HG02588 (cell line): ENCODE results near the gene NEK6.

ENCODE experiments used
- ATAC-seq: cut with Tn5 transposase; IDR thresholded peaks from one replicate; pipeline ENCODE4 v1.9.1; 2021; ENCODE audit warnings: mild to moderate bottlenecking, moderate library complexity; ENCODE audit not compliant: unreplicated experiment

Gene NEK6

DNA sequence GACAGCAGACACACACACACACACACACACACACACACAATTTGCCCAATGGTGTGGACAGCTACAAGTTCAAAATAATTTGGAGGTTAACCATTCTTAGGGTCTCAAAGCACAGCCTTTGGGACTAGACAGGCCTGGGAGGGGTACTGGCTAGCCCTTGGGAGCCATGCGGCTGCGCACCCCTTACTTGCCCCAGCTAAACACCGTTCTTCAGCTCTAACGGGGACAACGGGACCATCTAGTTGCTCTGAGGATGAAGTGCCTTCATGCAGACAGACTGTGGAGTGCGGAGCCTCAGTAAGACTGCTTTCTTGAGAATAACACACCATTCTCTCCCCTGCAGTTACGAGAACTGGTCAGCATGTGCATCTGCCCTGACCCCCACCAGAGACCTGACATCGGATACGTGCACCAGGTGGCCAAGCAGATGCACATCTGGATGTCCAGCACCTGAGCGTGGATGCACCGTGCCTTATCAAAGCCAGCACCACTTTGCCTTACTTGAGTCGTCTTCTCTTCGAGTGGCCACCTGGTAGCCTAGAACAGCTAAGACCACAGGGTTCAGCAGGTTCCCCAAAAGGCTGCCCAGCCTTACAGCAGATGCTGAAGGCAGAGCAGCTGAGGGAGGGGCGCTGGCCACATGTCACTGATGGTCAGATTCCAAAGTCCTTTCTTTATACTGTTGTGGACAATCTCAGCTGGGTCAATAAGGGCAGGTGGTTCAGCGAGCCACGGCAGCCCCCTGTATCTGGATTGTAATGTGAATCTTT, 92.9 kb downstream of the NEK6 start:
- no peak for ATAC-seq

- ATAC-seq: no peak
These were observed 94.1 kb downstream of the NEK6 start for GRCh38 chr9:124351672-124352468.

- ATAC-seq: no peak
These were observed 94.9 kb downstream of the NEK6 start for GRCh38 chr9:124352616-124353015.

DNA sequence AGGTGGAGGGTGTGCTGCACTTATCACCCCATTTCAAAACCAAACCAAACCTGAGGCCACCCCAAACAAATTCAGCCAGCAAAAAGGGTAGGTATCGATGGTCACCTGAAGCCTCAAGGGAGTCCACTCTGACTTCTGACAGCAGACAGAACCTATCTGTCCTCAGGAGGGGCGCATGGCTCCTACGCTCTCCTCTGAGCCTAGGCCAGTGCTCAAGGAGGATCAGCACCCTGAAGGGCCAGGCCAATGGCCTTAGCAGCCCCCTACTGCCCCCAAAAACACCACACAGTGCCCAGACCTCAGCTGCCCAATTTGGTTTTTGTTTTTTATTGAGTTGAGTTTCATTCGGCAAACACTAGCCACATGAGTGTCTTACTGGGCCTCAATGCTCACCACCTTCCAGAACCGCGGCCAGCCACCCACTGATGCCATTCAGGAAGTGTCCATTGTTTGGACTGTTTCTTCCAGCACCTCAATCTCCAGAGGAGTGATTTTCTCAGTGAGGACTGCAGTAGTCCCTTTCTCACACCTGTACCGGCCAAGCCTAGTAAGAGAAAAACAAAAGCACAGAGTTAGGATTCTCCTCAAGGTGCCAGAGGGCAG, 95.5 kb downstream of the NEK6 start:
- no peak for ATAC-seq

- ATAC-seq: no peak
These were observed 96.1 kb downstream of the NEK6 start for GRCh38 chr9:124353811-124354274.

DNA sequence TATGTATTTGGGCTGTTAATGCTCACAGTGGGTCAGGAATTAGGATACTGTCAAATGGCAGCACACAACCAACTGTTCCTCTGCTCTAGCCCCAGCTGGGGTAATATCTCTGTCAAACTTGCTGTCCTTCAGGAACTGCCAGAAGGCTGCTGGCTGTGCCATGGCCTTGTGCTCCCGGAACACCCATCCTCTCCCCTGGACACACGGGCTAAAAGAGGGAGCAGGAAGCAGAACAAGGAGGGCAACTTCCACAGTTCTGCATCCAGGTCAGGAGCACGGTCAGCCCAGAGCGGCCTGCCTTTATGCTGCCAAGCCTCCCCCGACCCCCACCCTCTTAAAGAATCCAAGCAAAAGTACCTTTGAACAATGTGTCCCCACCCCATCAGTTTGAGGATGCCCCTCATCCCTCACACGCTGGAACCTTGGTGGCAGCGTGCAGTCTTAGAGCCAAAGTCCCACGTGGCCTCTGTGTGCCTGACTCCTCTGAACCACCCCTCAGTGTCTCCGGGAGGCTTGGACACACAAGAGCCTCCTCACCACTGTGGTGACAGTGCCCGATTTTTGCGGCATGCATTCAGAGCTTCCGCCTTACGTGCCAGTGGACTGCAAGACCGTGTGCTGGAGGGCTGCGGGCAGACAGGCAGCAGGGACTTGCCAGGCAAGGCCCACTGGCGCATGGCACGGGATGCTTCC, 96.7 kb downstream of the NEK6 start:
- no peak for ATAC-seq

DNA sequence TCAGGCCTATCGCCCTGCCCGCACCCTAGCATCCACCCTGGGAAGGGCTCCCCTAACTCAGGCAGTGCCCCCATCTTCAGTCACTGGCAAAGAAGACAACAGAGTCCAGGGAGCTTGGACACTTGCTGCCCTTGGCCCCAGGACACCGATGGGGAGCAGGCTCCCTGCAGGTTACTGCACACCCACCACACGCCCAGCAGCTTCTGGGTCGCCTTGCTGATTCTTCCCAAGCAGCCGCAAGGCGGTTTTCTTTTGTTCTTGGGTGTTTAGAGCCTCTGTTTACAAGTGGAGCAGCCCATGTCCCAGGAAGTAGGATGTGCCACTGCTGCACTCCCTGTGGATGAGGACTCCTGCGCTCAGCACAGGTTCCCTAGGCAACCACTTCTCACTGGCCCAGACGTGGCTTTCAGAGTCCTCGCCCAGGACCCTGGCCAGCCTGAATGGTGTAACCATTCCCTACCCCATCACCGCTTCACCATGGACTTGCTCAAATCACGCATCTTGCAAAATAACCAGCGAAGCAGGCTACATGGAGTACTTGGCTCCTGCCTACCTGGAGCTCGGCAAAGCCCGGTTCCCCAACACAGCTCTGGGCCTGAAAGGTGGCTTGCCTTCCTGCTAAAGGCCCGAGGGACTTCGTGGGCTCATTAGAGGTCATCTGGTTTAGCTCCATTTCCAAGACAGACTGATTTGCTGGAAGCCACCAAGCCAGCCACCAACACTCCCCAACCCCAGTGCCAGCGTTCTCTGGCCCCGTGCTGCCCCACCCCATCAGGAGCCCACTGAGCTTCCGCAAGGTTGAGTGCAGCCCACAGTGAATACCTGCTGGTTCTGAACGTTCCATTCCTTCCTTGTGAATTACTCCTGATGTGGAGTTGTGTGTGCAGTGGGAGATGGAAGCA, 97.5 kb downstream of the NEK6 start:
- ATAC-seq: no peak

DNA sequence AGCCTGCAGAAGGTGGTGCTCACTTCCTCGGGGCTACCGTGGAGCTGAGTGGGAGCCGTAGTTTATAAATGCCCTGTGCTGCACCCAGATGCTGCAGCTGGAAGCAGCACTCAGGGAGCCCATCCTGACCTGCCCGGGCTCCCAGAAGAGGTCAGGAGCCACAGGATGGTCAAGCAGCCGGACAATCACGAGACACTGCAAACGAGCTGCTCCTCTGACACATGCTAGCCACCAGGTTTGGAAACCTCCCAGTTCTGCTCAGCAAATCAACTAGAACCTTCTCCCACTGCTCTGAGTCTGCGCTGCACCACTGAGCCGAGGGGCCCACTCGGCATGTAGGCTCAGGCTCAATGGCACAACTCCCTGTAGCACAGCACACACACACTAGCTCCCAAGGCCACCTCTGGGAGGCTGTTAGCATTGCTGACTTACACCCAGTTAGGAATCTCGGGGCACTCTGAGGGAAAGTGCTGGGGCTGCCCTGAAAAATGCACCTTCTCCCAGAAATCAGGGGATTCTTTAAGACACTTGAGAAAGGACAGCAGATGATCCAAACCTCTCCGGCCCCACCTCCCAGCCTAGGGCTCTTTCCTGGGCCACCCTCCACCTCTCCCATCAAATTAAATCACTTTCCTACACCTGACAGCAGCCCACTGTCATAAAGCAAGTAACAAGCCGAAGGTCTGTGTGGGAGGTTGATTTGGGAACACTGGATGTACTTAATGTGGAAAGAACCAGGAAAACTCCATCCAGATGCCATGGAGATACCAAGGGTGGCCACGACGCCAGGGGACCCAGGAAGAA, 98.4 kb downstream of the NEK6 start:
- ATAC-seq: no peak

DNA sequence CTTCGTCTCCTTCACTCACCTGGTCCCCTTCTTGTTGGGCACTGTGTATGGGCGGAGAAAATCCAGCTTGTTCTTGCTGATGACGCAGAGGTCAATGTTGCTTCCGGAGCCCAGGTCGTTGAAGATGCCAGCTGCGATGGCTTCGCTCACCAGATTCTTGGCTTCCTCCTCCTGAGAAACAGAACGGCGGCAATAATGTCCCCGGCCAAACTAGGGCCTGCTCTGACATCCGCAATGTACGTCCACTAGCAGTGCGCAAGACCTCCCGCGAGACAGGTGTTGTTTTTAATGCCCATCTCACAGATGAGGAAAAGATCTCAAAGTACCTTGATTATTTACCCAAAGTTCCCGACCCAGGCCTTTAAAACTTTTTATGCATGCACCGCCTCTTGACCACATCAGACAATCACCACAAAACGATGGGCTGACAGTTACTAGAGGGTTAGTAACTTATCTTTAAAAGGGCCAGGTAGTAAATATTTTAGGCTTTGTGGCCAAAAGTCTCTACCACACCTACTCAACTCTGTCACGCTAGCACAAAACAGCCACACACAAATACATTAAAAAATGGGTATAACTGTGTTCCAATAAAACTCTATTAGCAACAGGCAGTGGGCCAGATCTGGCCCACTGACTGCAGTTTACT, 99.1 kb downstream of the NEK6 start:
- ATAC-seq: no peak

- no peak for ATAC-seq
These were observed 100.1 kb downstream of the NEK6 start for GRCh38 chr9:124357721-124358361.

- no peak for ATAC-seq
These were observed 100.9 kb downstream of the NEK6 start for GRCh38 chr9:124358631-124359030.

DNA sequence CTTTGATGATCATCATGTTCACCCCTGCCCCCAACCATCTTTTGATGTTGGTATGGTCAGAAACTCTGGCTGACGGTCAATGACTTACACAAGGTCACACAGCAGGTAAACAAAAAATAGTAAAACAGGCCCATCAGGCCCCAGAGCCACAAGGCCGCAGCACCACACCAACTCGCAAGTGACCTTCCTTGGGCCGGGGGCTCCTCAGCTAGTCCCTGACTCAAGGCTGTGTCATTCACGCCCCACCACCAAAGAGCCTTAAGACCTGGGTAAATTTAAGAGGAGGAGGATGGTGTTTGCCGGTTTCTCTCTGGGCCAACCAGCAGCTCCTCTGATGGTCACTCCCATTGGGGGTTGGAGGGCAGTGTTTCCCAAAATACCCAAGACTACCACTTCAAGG, 101.7 kb downstream of the NEK6 start:
- ATAC-seq: no peak

- ATAC-seq: no peak
These were observed 102.3 kb downstream of the NEK6 start for GRCh38 chr9:124359855-124360678.

DNA sequence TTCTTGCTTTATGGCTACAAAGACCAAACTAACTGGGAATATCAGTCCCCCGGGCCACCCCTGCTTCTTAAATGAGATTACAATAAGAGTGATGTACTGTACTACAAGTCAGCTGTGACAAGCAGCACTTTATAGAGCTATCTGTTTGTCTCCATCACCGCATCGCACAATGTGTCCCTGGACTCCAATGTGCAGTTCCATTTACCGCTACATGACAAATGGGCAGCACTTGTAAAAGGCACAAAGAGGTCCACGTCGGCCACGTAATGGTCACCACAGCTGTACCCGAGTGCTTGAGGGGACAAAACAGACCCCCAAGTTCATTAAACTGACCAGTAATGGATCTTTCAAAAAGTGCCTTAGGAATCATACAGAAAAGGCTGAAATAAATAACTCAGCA, 103.4 kb downstream of the NEK6 start:
- ATAC-seq: no peak

DNA sequence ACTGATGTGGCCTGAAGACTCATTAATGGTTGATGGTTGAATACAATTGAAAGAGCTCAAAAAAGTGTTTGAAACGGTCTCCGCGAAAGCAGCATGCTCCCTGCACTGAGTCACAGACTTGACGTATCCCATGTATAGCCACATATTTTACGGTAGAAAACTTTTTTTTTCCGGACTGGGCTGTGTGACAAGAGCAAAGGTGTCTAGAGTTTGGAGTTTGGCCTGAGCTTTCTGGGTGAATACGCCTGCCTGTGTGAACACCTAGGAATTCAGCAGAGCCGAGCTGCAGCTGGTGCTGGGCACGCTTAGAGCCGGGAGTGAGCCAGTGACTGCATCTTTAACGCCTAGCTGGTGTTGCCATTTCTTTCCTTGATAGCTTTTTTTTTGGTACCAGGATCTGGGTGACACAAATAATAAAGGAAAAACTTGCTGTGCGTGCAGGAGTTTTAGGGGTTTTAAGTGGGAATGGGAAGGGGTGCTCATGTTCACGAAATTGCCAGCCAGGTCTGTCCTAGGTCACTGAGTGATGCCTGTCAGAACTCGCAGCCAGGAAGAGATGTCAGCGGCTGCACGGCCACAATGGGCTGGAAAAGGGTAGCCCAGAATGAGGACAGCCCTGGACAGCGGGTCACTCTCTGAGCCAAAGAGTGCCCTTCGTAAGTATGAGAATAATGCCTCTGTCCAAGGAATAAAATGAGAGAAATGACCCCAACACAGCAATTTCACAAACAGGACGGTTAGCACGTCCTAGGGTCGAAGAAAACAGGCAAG, 105.8 kb downstream of the NEK6 start:
- ATAC-seq: no peak

GRCh38 chr9:124364141-124364540, 106.4 kb downstream of the NEK6 start:
- ATAC-seq: no peak

DNA sequence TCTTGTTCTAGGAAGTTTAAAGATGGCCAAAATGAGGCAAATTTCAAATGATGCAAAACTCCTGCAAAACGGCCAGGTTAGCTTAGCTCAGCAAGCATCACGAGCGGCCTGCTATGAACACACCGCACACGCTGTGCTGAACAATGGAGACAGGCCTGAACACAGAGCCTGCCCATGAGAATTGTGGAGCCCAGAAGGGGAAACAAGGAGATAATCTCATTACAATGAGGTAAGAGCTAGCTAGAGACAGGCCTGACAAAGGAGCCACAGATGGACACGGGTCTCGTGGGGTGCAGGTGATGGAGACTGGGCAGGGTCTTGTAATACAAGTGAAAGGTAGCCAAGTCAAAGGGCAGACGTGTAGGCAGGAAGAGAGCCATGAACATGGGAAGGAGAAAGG, 107.3 kb downstream of the NEK6 start:
- ATAC-seq: no peak
